HepG2 (cell line): Measurements from ENCODE around the gene MCOLN1. TPM values are rescaled to one million over a fixed set of nuclear protein-coding genes. Genes with fewer than 3 reads are reported as not detected.

Experiments
- CENPX ChIP-seq: sonication (generic); formaldehyde crosslinking; IDR thresholded peaks from 2 replicates; pipeline ENCODE4 v1.9.0; 2021; ENCODE audit warnings: mild to moderate bottlenecking, missing genetic modification reagents, moderate library complexity
- EP300 ChIP-seq, 3 experiments: sonication (generic) in 1 of 3; formaldehyde crosslinking in 1 of 3; IDR thresholded peaks; 2 replicates each; pipeline versions ENCODE4 v1.5.1 to v1.6.1; 2011 to 2020; ENCODE audit warnings: low read depth in 2 of 3, low read length in 2 of 3, borderline replicate concordance in 1 of 3, improper control_type of control experiment in 1 of 3, mild to moderate bottlenecking in 1 of 3, missing genetic modification reagents in 1 of 3, moderate library complexity in 1 of 3
- GATAD2A ChIP-seq: IDR thresholded peaks from 2 replicates; pipeline ENCODE4 v1.6.1; 2016
- GLMP ChIP-seq: sonication (generic); formaldehyde crosslinking; IDR thresholded peaks from 2 replicates; pipeline ENCODE4 v1.9.0; 2021; ENCODE audit warnings: missing genetic modification reagents, mild to moderate bottlenecking, borderline replicate concordance
- HDAC1 ChIP-seq: sonication (generic); formaldehyde crosslinking; IDR thresholded peaks from 2 replicates; pipeline ENCODE4 v1.5.1; 2020; ENCODE audit warnings: mild to moderate bottlenecking, missing genetic modification reagents
- HES4 ChIP-seq: sonication (generic); formaldehyde crosslinking; IDR thresholded peaks from 2 replicates; pipeline ENCODE4 v1.9.0; 2021; ENCODE audit warnings: mild to moderate bottlenecking, missing genetic modification reagents, borderline replicate concordance
- MED13 ChIP-seq: sonication (generic); formaldehyde crosslinking; IDR thresholded peaks from 2 replicates; pipeline ENCODE4 v1.5.0; 2020; ENCODE audit warnings: missing genetic modification reagents
- MIER3 ChIP-seq: IDR thresholded peaks from 2 replicates; pipeline ENCODE4 v1.6.1; 2016; ENCODE audit warnings: missing compliant biosample characterization, borderline replicate concordance
- REPIN1 ChIP-seq: sonication (generic); formaldehyde crosslinking; IDR thresholded peaks from 2 replicates; pipeline ENCODE4 v1.8.0; 2022; ENCODE audit warnings: missing genetic modification reagents, low read depth, mild to moderate bottlenecking, borderline replicate concordance
- SIX4 ChIP-seq: sonication (generic); formaldehyde crosslinking; IDR thresholded peaks from 2 replicates; pipeline ENCODE4 v1.4.0; 2020; ENCODE audit warnings: missing genetic modification reagents
- SOX6 ChIP-seq, 2 experiments: fragments of 450-650 bp in 1 of 2; sonication (generic) in 1 of 2; formaldehyde crosslinking in 1 of 2; IDR thresholded peaks; 2 replicates each; pipeline versions ENCODE4 v1.4.0 to v1.6.1; 2017 to 2020; ENCODE audit warnings: antibody characterized with exemption in 1 of 2, mild to moderate bottlenecking in 1 of 2, missing genetic modification reagents in 1 of 2
- TBP ChIP-seq: sonication (generic); formaldehyde crosslinking; IDR thresholded peaks from 2 replicates; pipeline ENCODE4 v1.5.0; 2020; ENCODE audit warnings: missing genetic modification reagents
- ZBTB7A ChIP-seq: sonication (generic); formaldehyde crosslinking; IDR thresholded peaks from 2 replicates; pipeline ENCODE4 v1.8.0; 2022; ENCODE audit warnings: mild to moderate bottlenecking, missing genetic modification reagents
- ZNF232 ChIP-seq: sonication (generic); formaldehyde crosslinking; IDR thresholded peaks from 2 replicates; pipeline ENCODE4 v1.4.0; 2020; ENCODE audit warnings: missing genetic modification reagents, borderline replicate concordance
- ZNF383 ChIP-seq: sonication (generic); formaldehyde crosslinking; IDR thresholded peaks from 2 replicates; pipeline ENCODE4 v1.4.0; 2020; ENCODE audit warnings: missing genetic modification reagents, mild to moderate bottlenecking, borderline replicate concordance
- ZNF501 ChIP-seq: sonication (generic); formaldehyde crosslinking; IDR thresholded peaks from 2 replicates; pipeline ENCODE4 v1.5.1; 2020; ENCODE audit warnings: mild to moderate bottlenecking, moderate library complexity, missing genetic modification reagents
- ZNF546 ChIP-seq: sonication (generic); formaldehyde crosslinking; conservative IDR thresholded peaks from 2 replicates; pipeline ENCODE4 v1.8.1; 2023; ENCODE audit warnings: mild to moderate bottlenecking, missing genetic modification reagents
- ZNF747 ChIP-seq: sonication (generic); formaldehyde crosslinking; IDR thresholded peaks from 2 replicates; pipeline ENCODE4 v1.8.1; 2023; ENCODE audit warnings: missing genetic modification reagents, mild to moderate bottlenecking, borderline replicate concordance
- ZZZ3 ChIP-seq: sonication (generic); formaldehyde crosslinking; IDR thresholded peaks from 2 replicates; pipeline ENCODE4 v1.4.0; 2020; ENCODE audit warnings: missing genetic modification reagents, mild to moderate bottlenecking, borderline replicate concordance
- polyA plus RNA-seq, 8 experiments: library from polyadenylated mRNA; depleted of rRNA in 3 of 8; stranded (reverse) in 7 of 8; unstranded in 1 of 8; fragments of >200 nt; fragmentation: Illumina TruSeq in 4 of 8; extraction: Trizol in 4 of 8; gene quantifications; 2 replicates each; pipeline versions ENCODE4 v1.2.1 to v1.2.3, GENCODE V29; 2011 to 2016; ENCODE audit warnings: low read depth in 4 of 8, missing spikeins in 1 of 8, mixed read lengths in 1 of 8; ENCODE audit not compliant: insufficient read depth in 1 of 8
- total RNA-seq, 5 experiments: library from RNA; depleted of rRNA; stranded (reverse); fragments of >200 nt; fragmentation: Illumina TruSeq; extraction: Trizol; gene quantifications; 2 replicates each; pipeline ENCODE4 v1.2.3, GENCODE V29; 2016; ENCODE audit warnings: low read depth in 1 of 5
- TF ChIP-seq, protein P1 (sequence below): IDR thresholded peaks from 2 replicates; pipeline ENCODE4 v1.6.1; 2012; ENCODE audit warnings: low read length, improper control_type of control experiment
- TF ChIP-seq, protein P2 (sequence below), 2 experiments: sonication (generic) in 1 of 2; formaldehyde crosslinking in 1 of 2; IDR thresholded peaks; 2 replicates each; pipeline versions ENCODE4 v1.4.0 to v1.6.1; 2018 to 2020; ENCODE audit warnings: missing genetic modification reagents in 2 of 2, borderline replicate concordance in 1 of 2, low read depth in 1 of 2, mild to moderate bottlenecking in 1 of 2, missing biosample characterization in 1 of 2
- TF ChIP-seq, protein P3 (sequence below): sonication (generic); formaldehyde crosslinking; IDR thresholded peaks from 2 replicates; pipeline ENCODE4 v1.8.1; 2023; ENCODE audit warnings: mild to moderate bottlenecking, moderate library complexity, missing genetic modification reagents

The MCOLN1 gene
- total and polyA plus RNA-seq, 2 of the 13 experiments (the other 11 are each of a cell fraction or from before 2014, with no cell fraction given) = 3.4 to 15.7 TPM

DNA sequence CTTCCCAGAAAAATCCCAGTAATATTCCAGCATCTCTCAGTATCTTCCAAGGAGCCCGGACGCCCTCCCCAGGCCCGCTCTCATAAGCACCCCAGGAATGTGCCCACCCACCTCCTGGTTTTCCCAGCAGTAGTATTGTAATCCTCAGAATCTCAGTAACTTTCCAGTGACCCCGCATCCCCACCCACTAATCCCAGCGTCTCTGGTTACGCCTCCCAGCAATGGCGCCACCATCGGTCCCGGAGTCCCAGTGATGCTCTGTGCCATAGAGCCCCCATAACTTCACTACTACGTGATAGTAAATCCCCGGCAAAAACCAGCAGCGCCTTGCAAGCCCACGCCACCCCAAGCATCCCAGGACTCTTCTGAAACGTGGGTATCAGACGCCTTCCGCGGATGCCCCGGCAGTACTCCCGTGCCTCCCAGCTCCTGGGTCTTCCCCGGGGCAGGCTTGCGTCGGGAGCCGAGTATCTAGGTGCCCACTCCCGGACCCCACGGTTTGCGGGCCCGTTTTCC, 12.2 kb downstream of the MCOLN1 start (continued):
- TF ChIP-seq, protein P1, sequence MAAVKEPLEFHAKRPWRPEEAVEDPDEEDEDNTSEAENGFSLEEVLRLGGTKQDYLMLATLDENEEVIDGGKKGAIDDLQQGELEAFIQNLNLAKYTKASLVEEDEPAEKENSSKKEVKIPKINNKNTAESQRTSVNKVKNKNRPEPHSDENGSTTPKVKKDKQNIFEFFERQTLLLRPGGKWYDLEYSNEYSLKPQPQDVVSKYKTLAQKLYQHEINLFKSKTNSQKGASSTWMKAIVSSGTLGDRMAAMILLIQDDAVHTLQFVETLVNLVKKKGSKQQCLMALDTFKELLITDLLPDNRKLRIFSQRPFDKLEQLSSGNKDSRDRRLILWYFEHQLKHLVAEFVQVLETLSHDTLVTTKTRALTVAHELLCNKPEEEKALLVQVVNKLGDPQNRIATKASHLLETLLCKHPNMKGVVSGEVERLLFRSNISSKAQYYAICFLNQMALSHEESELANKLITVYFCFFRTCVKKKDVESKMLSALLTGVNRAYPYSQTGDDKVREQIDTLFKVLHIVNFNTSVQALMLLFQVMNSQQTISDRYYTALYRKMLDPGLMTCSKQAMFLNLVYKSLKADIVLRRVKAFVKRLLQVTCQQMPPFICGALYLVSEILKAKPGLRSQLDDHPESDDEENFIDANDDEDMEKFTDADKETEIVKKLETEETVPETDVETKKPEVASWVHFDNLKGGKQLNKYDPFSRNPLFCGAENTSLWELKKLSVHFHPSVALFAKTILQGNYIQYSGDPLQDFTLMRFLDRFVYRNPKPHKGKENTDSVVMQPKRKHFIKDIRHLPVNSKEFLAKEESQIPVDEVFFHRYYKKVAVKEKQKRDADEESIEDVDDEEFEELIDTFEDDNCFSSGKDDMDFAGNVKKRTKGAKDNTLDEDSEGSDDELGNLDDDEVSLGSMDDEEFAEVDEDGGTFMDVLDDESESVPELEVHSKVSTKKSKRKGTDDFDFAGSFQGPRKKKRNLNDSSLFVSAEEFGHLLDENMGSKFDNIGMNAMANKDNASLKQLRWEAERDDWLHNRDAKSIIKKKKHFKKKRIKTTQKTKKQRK = no peak
- TF ChIP-seq HDAC1 (peak; percentile 34), CENPX (CRISPR knock-in tag) (no peak), ZNF747 (CRISPR knock-in tag) (no peak), ZNF383 (CRISPR knock-in tag) (no peak; the same call in 1 of the 2 replicates), ZZZ3 (CRISPR knock-in tag) (no peak), SIX4 (CRISPR knock-in tag) (peak; percentile 20; the same call in 1 of the 2 replicates), MED13 (CRISPR knock-in tag) (no peak), REPIN1 (CRISPR knock-in tag) (no peak), HES4 (CRISPR knock-in tag) (0 out of 2 replicates have a peak, but pooled peaks have one; percentile 12), ZBTB7A (0 out of 2 replicates have a peak, but pooled peaks have one; percentile 32), ZNF546 (no peak), SOX6 (IDR thresholded peaks at IDR 0.05) (no peak), SOX6 (CRISPR knock-in tag; IDR thresholded peaks at IDR 0.05) (0 out of 2 replicates have a peak, but pooled peaks have one; percentile 13), ZNF501 (CRISPR knock-in tag) (peak; percentile 29; the same call in 1 of the 2 replicates), TBP (CRISPR knock-in tag) (no peak), MIER3 (CRISPR knock-in tag) (0 out of 2 replicates have a peak, but pooled peaks have one; percentile 42), EP300 (IDR thresholded peaks at IDR 0.05; ENCODE audit: low read depth in 2 of 2, low read length in 2 of 2) (peak in 1 of 2 experiments; percentile 47; a peak in 1 of 4 replicates), EP300 (CRISPR knock-in tag; IDR thresholded peaks at IDR 0.05; ENCODE audit: borderline replicate concordance) (no peak), GATAD2A (CRISPR knock-in tag) (no peak), ZNF232 (CRISPR knock-in tag) (0 out of 2 replicates have a peak, but pooled peaks have one; percentile 12), GLMP (CRISPR knock-in tag) (no peak)
- TF ChIP-seq, protein P2, sequence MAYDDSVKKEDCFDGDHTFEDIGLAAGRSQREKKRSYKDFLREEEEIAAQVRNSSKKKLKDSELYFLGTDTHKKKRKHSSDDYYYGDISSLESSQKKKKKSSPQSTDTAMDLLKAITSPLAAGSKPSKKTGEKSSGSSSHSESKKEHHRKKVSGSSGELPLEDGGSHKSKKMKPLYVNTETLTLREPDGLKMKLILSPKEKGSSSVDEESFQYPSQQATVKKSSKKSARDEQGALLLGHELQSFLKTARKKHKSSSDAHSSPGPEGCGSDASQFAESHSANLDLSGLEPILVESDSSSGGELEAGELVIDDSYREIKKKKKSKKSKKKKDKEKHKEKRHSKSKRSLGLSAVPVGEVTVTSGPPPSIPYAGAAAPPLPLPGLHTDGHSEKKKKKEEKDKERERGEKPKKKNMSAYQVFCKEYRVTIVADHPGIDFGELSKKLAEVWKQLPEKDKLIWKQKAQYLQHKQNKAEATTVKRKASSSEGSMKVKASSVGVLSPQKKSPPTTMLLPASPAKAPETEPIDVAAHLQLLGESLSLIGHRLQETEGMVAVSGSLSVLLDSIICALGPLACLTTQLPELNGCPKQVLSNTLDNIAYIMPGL (CRISPR knock-in tag; IDR thresholded peaks at IDR 0.05; ENCODE audit: borderline replicate concordance in 1 of 2, low read depth in 1 of 2) = no peak; a peak in 1 of 4 replicates
- TF ChIP-seq, protein P3, sequence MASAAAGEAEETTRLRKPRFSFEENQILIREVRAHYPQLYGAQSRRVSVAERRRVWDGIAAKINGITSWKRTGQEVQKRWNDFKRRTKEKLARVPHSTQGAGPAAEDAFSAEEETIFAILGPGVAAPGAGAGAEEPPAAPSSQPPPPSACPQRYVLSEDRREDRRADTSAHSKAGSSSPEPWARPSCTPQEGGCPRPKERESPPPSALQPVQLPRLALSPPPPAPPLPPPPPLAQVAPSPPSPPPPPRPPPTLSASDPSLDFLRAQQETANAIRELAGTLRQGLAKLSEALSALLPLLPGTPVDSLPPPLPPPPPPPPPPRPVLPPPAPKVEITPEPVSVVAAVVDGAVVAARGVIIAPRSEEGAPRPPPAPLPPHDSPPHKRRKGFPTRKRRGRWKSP (CRISPR knock-in tag) = peak; percentile 57
